Panc1 (cell line): ENCODE results near the gene DCLK2.

Source experiments
- CTCF ChIP-seq: fragments of 450-650 bp; IDR thresholded peaks from 2 replicates; pipeline ENCODE4 v1.5.1; 2017; ENCODE audit warnings: mild to moderate bottlenecking
- REST ChIP-seq, 2 experiments: IDR thresholded peaks; 2 replicates each; pipeline ENCODE4 v1.6.1; 2011 to 2012; ENCODE audit warnings: low read depth in 2 of 2, control low read depth in 1 of 2, low read length in 1 of 2, mild to moderate bottlenecking in 1 of 2, moderate library complexity in 1 of 2; ENCODE audit not compliant: insufficient read depth in 1 of 2
- SIN3A ChIP-seq: IDR thresholded peaks from 2 replicates; pipeline ENCODE4 v1.6.1; 2012; ENCODE audit warnings: low read depth, mild to moderate bottlenecking, low read length, moderate library complexity, borderline replicate concordance; ENCODE audit not compliant: insufficient read depth

DNA sequence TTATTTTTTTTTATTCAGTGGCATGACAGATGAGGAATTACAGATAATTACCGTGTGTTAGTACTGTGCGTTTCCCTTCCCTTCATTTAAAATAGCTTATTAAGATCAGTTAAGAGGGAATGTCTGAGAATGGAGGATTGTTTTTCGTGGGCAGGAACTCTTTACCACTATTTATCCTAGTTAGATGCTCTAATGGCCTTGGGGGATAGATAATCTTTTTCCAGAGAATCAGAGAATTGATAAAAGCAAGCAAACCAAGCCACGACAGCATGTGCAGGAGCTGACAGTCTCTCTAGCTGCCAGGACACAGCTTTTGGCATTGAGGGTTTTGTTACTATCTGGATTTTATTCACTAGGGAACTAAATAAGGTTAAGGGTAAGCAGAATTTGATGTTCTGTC lies 128.7 kb downstream of the DCLK2 start:
- no peak for TF ChIP-seq CTCF
- no peak for TF ChIP-seq SIN3A
- no peak for TF ChIP-seq REST (IDR thresholded peaks at IDR 0.05; ENCODE audit: insufficient read depth in 1 of 2, low read depth in 2 of 2, low read length in 1 of 2)
